GDM1 (cell line): ENCODE data around the gene XRCC1.
"Not testable (repeated sequence)": the region's sequence is repeated elsewhere in the genome, so short reads cannot be mapped to it uniquely, and the experiment has no call there.

Experiments used
- DNase-seq: peaks from one replicate; lab custom pipeline; 2025; lab: John Stamatoyannopoulos, UW

XRCC1 gene

GRCh38 chr19:43600326-43600725 is 25.0 kb upstream of the XRCC1 start:
- not testable (repeated sequence) for DNase-seq

- DNase-seq = no peak
Measured at GRCh38 chr19:43599635-43600295, 24.4 kb upstream of the XRCC1 start.

- DNase-seq = no peak
Measured at GRCh38 chr19:43598445-43599240, 23.3 kb upstream of the XRCC1 start.

GRCh38 chr19:43597876-43598275 is 22.5 kb upstream of the XRCC1 start:
- DNase-seq = no peak

- DNase-seq = no peak
Measured at GRCh38 chr19:43596842-43597461, 21.6 kb upstream of the XRCC1 start.

GRCh38 chr19:43595999-43596841 is 20.9 kb upstream of the XRCC1 start, which contains the start of the genes IRGQ and ZNF576:
TSS of gene IRGQ (minus strand) at chr19:43596134. CDS start at chr19:43595338, 796 bp downstream.
TSS of gene ZNF576 (plus strand) at chr19:43596595. CDS start at chr19:43597109, 514 bp downstream.
- peak; percentile 99 for DNase-seq

GRCh38 chr19:43595605-43595998 is 20.3 kb upstream of the XRCC1 start:
- DNase-seq = no peak

- DNase-seq = peak; percentile 71
Measured at GRCh38 chr19:43594710-43595604, 19.6 kb upstream of the XRCC1 start.

GRCh38 chr19:43594081-43594697 is 18.9 kb upstream of the XRCC1 start:
- DNase-seq = no peak

- DNase-seq = no peak
Measured at GRCh38 chr19:43592800-43593350, 17.5 kb upstream of the XRCC1 start.

GRCh38 chr19:43591904-43592772 is 16.8 kb upstream of the XRCC1 start:
- no peak for DNase-seq

- DNase-seq = no peak
Measured at GRCh38 chr19:43589678-43590077, 14.4 kb upstream of the XRCC1 start.

- no peak for DNase-seq
Measured at GRCh38 chr19:43589277-43589676, 13.9 kb upstream of the XRCC1 start.

- not testable (repeated sequence) for DNase-seq
Measured at GRCh38 chr19:43587029-43587428, 11.7 kb upstream of the XRCC1 start.

- no peak for DNase-seq
Measured at GRCh38 chr19:43586346-43586745, 11.0 kb upstream of the XRCC1 start.

GRCh38 chr19:43584484-43584883 is 9.2 kb upstream of the XRCC1 start:
- DNase-seq = no peak

- no peak for DNase-seq
Measured at GRCh38 chr19:43582495-43582894, 7.2 kb upstream of the XRCC1 start.

- no peak for DNase-seq
Measured at GRCh38 chr19:43581467-43581866, 6.1 kb upstream of the XRCC1 start.

- DNase-seq = no peak
Measured at GRCh38 chr19:43578787-43579186, 3.5 kb upstream of the XRCC1 start.
